Measurements from ENCODE around the gene HIPK4. TPM values are rescaled to one million over a fixed set of nuclear protein-coding genes. Genes with fewer than 3 reads are reported as not detected.

Gene HIPK4
- total and polyA plus RNA-seq, 2 donors, result under 0.01 to 0.07 TPM

DNA sequence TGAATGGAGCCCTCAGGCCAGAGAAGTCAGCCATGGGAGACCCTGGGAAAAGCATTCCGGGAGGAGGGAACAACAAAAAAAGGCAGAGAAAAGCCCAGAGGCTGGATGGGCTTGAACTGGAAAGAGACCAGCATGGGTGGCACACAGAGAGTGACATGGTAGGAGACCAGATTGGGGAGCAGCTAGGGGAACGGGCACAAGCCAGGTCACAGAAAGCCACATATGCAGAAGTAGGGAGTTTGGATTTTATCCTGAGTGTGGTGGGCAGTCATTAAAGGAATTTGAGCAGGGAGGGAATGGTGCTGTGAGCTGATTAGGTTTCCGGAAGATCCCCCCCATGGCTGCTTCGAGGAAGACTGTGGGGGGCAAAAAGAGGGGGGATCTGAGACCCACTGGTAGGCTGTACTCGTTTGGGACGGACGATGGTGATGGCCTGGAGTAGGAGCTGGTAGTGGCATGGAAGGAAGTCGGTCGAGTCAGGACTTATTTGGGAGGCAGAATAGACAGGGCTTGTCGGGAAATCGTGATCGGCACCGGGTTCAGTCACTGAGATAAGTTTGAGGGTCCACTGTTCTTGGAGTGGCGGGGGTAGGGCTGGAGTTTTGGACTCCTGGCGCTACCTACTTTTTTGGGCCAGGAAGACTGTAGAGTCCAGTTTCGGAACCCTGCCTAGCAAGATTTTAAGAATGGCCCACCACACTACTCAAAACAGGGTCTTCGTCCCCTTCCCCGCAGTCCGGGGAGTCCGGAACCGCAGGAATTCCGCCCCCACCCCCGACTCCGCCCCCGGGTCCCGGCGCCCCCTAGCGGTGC is 34.9 kb upstream of the HIPK4 start:
- Histone ChIP-seq H3K4me1 (ENCODE audit: control insufficient read depth in 2 of 2, insufficient read depth in 2 of 2, low read length in 2 of 2) (peaks cover 10 to 22% of the 10 kb centered on the region in 2 donors), H3K9me3 (ENCODE audit: control insufficient read depth in 2 of 2, insufficient read depth in 1 of 2, low read length in 1 of 2) (no peaks in the 10 kb centered on the region), H3K4me3 (ENCODE audit: low read length in 2 of 2) (peak overlapping the region; percentile 72 to 82), H3K27me3 (ENCODE audit: control insufficient read depth in 2 of 2, insufficient read depth in 1 of 2, low read length in 1 of 2) (peaks cover 0 to 2% of the 10 kb centered on the region in 2 donors), H3K36me3 (ENCODE audit: control insufficient read depth in 2 of 2, insufficient read depth in 2 of 2, low read length in 1 of 2) (peaks cover 6 to 11% of the 10 kb centered on the region in 2 donors), H3K27ac (ENCODE audit: low read depth in 1 of 2, low read length in 1 of 2) (peak overlapping the region; percentile 87 to 94)
- peak in 1 of 9 donors; percentile 21 for DNase-seq (ENCODE audit: low read depth in 6 of 9, low spot score in 9 of 9)
- 3% methylated on average over 28 of the region's 28 CpGs for WGBS

GRCh38 chr19:40423938-40424337 is 34.0 kb upstream of the HIPK4 start:
- DNase-seq (ENCODE audit: low read depth in 6 of 9, low spot score in 9 of 9), result no peak
- H3K27me3 ChIP-seq (ENCODE audit: control insufficient read depth in 2 of 2, insufficient read depth in 1 of 2, low read length in 1 of 2), result peaks cover 0 to 2% of the 10 kb centered on the region in 2 donors
- H3K4me1 ChIP-seq (ENCODE audit: control insufficient read depth in 2 of 2, insufficient read depth in 2 of 2, low read length in 2 of 2), result peaks cover 10 to 22% of the 10 kb centered on the region in 2 donors
- no peak overlapping the region for H3K27ac ChIP-seq (ENCODE audit: low read depth in 1 of 2, low read length in 1 of 2)
- no peaks in the 10 kb centered on the region for H3K9me3 ChIP-seq (ENCODE audit: control insufficient read depth in 2 of 2, insufficient read depth in 1 of 2, low read length in 1 of 2)
- H3K36me3 ChIP-seq (ENCODE audit: control insufficient read depth in 2 of 2, insufficient read depth in 2 of 2, low read length in 1 of 2), result peaks cover 6 to 11% of the 10 kb centered on the region in 2 donors
- H3K4me3 ChIP-seq (ENCODE audit: low read length in 2 of 2), result no peak overlapping the region
- WGBS, result 98% methylated on average over 6 of the region's 6 CpGs

GRCh38 chr19:40422748-40423566 is 33.0 kb upstream of the HIPK4 start:
- no peak overlapping the region for H3K4me3 ChIP-seq (ENCODE audit: low read length in 2 of 2)
- peaks cover 0 to 2% of the 10 kb centered on the region in 2 donors for H3K27me3 ChIP-seq (ENCODE audit: control insufficient read depth in 2 of 2, insufficient read depth in 1 of 2, low read length in 1 of 2)
- H3K9me3 ChIP-seq (ENCODE audit: control insufficient read depth in 2 of 2, insufficient read depth in 1 of 2, low read length in 1 of 2), result no peaks in the 10 kb centered on the region
- no peak for DNase-seq (ENCODE audit: low read depth in 6 of 9, low spot score in 9 of 9)
- peaks cover 10 to 22% of the 10 kb centered on the region in 2 donors for H3K4me1 ChIP-seq (ENCODE audit: control insufficient read depth in 2 of 2, insufficient read depth in 2 of 2, low read length in 2 of 2)
- WGBS, result 98% methylated on average over 31 of the region's 31 CpGs
- H3K36me3 ChIP-seq (ENCODE audit: control insufficient read depth in 2 of 2, insufficient read depth in 2 of 2, low read length in 1 of 2), result peaks cover 6 to 11% of the 10 kb centered on the region in 2 donors
- H3K27ac ChIP-seq (ENCODE audit: low read depth in 1 of 2, low read length in 1 of 2), result peak overlapping the region in 1 of 2 donors; percentile 18

DNA sequence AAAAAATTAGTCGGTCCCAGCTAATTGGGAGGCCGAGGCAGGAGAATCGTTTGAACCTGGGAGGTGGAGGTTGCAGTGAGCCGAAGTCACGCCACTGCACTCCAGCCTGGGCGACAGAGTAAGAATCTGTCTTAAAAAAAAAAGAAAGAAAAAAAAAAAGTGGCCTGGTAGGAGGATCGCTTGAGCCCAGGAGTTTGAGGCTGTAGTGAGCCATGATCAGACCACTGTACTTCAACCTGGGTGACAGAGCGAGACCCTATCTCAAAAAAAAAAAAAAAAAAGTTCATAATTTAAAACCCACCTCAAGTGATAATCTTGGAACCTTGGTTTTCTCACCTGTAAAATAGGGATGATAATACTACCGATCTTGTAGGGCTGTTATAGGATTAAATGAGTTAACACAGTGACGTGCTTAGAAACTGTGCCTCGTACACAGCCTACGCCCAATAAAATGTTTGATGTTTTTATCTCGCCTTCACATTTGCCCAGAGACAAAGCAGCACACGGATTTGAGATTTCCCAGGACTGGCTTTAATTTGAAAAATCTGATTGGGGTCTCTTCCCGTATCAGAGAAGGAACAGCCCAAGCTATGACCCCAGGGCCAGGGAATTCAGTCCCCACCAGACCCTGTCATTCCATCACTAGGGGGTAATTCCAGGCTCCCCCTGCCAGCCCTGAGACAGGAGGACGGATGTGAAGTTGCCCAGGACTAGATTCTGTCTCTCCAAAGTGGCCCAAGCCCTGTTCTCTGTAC is 32.2 kb upstream of the HIPK4 start:
- H3K27me3 ChIP-seq (ENCODE audit: control insufficient read depth in 2 of 2, insufficient read depth in 1 of 2, low read length in 1 of 2), result peaks cover 0 to 6% of the 10 kb centered on the region in 2 donors
- no peak for DNase-seq (ENCODE audit: low read depth in 6 of 9, low spot score in 9 of 9)
- peaks cover 10 to 22% of the 10 kb centered on the region in 2 donors for H3K4me1 ChIP-seq (ENCODE audit: control insufficient read depth in 2 of 2, insufficient read depth in 2 of 2, low read length in 2 of 2)
- 95% methylated on average over 16 of the region's 16 CpGs for WGBS
- peak overlapping the region in 1 of 2 donors; percentile 26 for H3K27ac ChIP-seq (ENCODE audit: low read depth in 1 of 2, low read length in 1 of 2)
- peaks cover 6 to 11% of the 10 kb centered on the region in 2 donors for H3K36me3 ChIP-seq (ENCODE audit: control insufficient read depth in 2 of 2, insufficient read depth in 2 of 2, low read length in 1 of 2)
- no peak overlapping the region for H3K4me3 ChIP-seq (ENCODE audit: low read length in 2 of 2)
- H3K9me3 ChIP-seq (ENCODE audit: control insufficient read depth in 2 of 2, insufficient read depth in 1 of 2, low read length in 1 of 2), result no peaks in the 10 kb centered on the region

DNA sequence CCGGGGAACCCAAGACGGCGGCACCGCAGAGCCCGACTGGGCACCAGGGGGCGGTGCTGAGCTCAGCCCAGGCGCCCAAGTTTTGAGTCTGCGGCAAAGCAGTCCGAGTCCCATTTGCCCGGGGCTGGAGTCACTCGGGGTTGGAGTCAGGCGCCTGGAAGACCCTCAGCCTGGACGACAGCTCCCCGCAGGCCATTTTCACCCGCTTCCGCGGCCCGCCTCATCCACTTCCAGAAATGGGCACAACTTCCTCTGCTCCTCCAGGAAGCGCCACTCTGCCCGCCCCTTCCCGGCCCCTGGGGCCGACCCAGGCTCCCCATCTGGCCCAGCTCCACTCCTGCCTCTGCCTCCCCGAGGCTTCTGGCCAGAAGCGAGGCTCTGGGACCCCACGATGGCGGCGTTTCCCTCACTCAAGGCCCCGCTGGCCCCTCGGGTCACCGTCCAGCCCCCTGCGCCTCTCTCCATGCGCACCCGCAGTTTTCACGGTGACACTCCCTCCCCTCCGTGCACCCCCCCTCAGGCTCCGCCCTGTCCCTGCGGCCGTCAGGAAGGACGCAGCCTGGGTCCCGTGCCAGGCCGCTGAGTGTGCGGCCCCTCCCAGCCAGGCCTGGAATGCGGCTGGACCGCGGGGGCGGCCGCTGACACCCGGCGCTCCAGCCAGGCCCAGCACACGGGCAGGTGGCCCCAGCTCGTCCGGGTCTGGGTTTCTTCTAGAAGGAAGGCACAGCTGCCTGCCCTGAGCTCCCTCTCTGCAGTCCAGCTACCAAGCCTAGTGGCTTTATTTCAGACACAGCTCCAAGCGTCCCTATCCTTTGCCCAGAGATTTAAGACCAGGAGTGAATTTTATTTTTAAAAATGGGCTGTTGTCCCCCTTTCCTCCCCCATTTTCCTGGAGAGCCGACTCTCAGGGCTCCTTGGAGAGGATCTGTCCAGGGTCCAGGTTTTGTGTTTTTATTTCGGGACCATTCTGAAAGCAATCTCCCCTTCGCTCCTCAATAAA is 31.1 kb upstream of the HIPK4 start:
- peaks cover 6 to 11% of the 10 kb centered on the region in 2 donors for H3K36me3 ChIP-seq (ENCODE audit: control insufficient read depth in 2 of 2, insufficient read depth in 2 of 2, low read length in 1 of 2)
- peak in 7 of 9 donors; percentile 49 to 80 (median 69) for DNase-seq (ENCODE audit: low read depth in 6 of 9, low spot score in 9 of 9)
- WGBS, result 4% methylated on average over 56 of the region's 56 CpGs
- peak overlapping the region; percentile 83 to 89 for H3K4me3 ChIP-seq (ENCODE audit: low read length in 2 of 2)
- H3K9me3 ChIP-seq (ENCODE audit: control insufficient read depth in 2 of 2, insufficient read depth in 1 of 2, low read length in 1 of 2), result no peaks in the 10 kb centered on the region
- peaks cover 0 to 6% of the 10 kb centered on the region in 2 donors for H3K27me3 ChIP-seq (ENCODE audit: control insufficient read depth in 2 of 2, insufficient read depth in 1 of 2, low read length in 1 of 2)
- H3K27ac ChIP-seq (ENCODE audit: low read depth in 1 of 2, low read length in 1 of 2), result peak overlapping the region; percentile 90 to 96
- H3K4me1 ChIP-seq (ENCODE audit: control insufficient read depth in 2 of 2, insufficient read depth in 2 of 2, low read length in 2 of 2), result peaks cover 7 to 23% of the 10 kb centered on the region in 2 donors

DNA sequence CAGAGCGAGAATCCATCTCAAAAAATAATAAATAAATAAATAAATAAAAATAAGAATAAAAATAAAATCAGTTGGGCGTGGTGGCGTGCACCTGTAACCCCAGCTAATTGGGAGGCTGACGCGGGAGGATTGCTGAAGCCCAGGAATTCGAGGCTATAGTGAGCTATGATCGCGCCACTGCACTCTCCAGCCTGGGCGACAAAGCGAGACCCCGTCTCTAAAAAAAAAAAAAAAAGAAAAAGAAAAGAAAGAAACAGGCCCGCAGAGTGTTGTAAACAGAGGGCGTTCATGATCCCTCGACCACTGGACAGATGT is 30.4 kb upstream of the HIPK4 start:
- DNase-seq (ENCODE audit: low read depth in 6 of 9, low spot score in 9 of 9), result no peak
- WGBS, result 65% methylated on average over 14 of the region's 14 CpGs
- Histone ChIP-seq H3K27ac (ENCODE audit: low read depth in 1 of 2, low read length in 1 of 2) (no peak overlapping the region), H3K9me3 (ENCODE audit: control insufficient read depth in 2 of 2, insufficient read depth in 1 of 2, low read length in 1 of 2) (no peaks in the 10 kb centered on the region), H3K4me1 (ENCODE audit: control insufficient read depth in 2 of 2, insufficient read depth in 2 of 2, low read length in 2 of 2) (peaks cover 7 to 22% of the 10 kb centered on the region in 2 donors), H3K4me3 (ENCODE audit: low read length in 2 of 2) (peak overlapping the region; percentile 83 to 89), H3K27me3 (ENCODE audit: control insufficient read depth in 2 of 2, insufficient read depth in 1 of 2, low read length in 1 of 2) (peaks cover 0 to 6% of the 10 kb centered on the region in 2 donors), H3K36me3 (ENCODE audit: control insufficient read depth in 2 of 2, insufficient read depth in 2 of 2, low read length in 1 of 2) (peaks cover 6 to 11% of the 10 kb centered on the region in 2 donors)

DNA sequence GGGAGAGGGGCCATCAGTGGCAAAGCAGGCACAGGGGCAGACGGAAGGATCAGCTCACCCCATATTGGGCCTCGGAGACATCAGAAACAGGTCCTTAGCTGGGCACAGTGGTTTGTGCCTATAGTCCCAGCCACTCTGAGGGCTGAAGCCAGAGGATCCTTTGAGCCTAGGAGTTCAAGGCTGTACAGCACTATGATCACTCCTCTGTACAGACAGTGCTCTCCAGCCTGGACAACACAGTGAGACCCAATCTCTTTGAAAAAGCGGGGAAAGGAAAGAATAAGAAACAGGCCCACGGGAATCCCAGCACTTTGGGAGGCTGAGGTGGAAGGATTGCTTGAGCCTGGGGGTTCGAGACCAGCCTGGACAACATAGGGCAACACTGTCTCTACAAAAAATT is 29.8 kb upstream of the HIPK4 start:
- WGBS, result 89% methylated on average over 5 of the region's 5 CpGs
- no peak overlapping the region for H3K27ac ChIP-seq (ENCODE audit: low read depth in 1 of 2, low read length in 1 of 2)
- no peak for DNase-seq (ENCODE audit: low read depth in 6 of 9, low spot score in 9 of 9)

GRCh38 chr19:40419066-40419612 is 29.2 kb upstream of the HIPK4 start:
- WGBS, result 93% methylated on average over 5 of the region's 5 CpGs
- H3K36me3 ChIP-seq (ENCODE audit: control insufficient read depth in 2 of 2, insufficient read depth in 2 of 2, low read length in 1 of 2), result peaks cover 6 to 11% of the 10 kb centered on the region in 2 donors
- no peak overlapping the region for H3K27ac ChIP-seq (ENCODE audit: low read depth in 1 of 2, low read length in 1 of 2)
- DNase-seq (ENCODE audit: low read depth in 6 of 9, low spot score in 9 of 9), result no peak
- peaks cover 0 to 6% of the 10 kb centered on the region in 2 donors for H3K27me3 ChIP-seq (ENCODE audit: control insufficient read depth in 2 of 2, insufficient read depth in 1 of 2, low read length in 1 of 2)
- no peak overlapping the region for H3K4me3 ChIP-seq (ENCODE audit: low read length in 2 of 2)
- H3K9me3 ChIP-seq (ENCODE audit: control insufficient read depth in 2 of 2, insufficient read depth in 1 of 2, low read length in 1 of 2), result no peaks in the 10 kb centered on the region
- peaks cover 4 to 14% of the 10 kb centered on the region in 2 donors for H3K4me1 ChIP-seq (ENCODE audit: control insufficient read depth in 2 of 2, insufficient read depth in 2 of 2, low read length in 2 of 2)

More for the DNA sequence above, 29.8 kb upstream of the HIPK4 start:
- no peak overlapping the region for H3K4me3 ChIP-seq (ENCODE audit: low read length in 2 of 2)
- H3K27me3 ChIP-seq (ENCODE audit: control insufficient read depth in 2 of 2, insufficient read depth in 1 of 2, low read length in 1 of 2), result peaks cover 0 to 6% of the 10 kb centered on the region in 2 donors
- H3K4me1 ChIP-seq (ENCODE audit: control insufficient read depth in 2 of 2, insufficient read depth in 2 of 2, low read length in 2 of 2), result peaks cover 7 to 19% of the 10 kb centered on the region in 2 donors
- no peaks in the 10 kb centered on the region for H3K9me3 ChIP-seq (ENCODE audit: control insufficient read depth in 2 of 2, insufficient read depth in 1 of 2, low read length in 1 of 2)
- peaks cover 6 to 11% of the 10 kb centered on the region in 2 donors for H3K36me3 ChIP-seq (ENCODE audit: control insufficient read depth in 2 of 2, insufficient read depth in 2 of 2, low read length in 1 of 2)
